GM23248 (cell line): Measurements from ENCODE around the gene WDR70.
"Not testable (repeated sequence)": the region's sequence is repeated elsewhere in the genome, so short reads cannot be mapped to it uniquely, and the experiment has no call there.

Experiments
- EZH2 ChIP-seq: fragments of 200-600 bp; sonication (generic); IDR thresholded peaks from 2 replicates; pipeline ENCODE4 v1.6.1; 2018; ENCODE audit warnings: antibody characterized with exemption, mild to moderate bottlenecking; ENCODE audit not compliant: insufficient read depth, poor library complexity, severe bottlenecking
- EZH2phosphoT487 ChIP-seq: fragments of 200-600 bp; sonication (generic); IDR thresholded peaks from 2 replicates; pipeline ENCODE4 v1.6.1; 2018; ENCODE audit warnings: antibody characterized with exemption, moderate library complexity, mild to moderate bottlenecking, low read depth; ENCODE audit not compliant: insufficient read depth

DNA sequence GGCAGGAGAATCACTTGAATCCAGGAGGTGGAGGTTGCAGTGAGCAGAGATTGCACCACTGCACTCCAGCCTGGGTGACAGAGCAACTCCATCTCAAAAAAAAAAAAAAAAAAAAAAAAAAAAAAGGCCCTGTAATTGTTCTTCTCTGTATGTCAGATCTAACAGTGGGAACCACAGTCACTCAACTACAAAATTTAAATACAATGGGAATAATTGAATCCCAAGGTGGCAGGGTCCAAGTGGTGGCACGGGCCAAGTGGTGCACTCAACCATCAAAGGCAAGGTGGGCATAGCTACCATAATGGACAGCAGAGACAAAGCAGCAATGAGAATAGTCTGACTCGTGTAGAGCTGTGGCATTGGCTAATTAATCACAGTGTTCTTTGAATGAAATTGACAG, 416.2 kb downstream of the WDR70 start:
- not testable (repeated sequence) for TF ChIP-seq EZH2phosphoT487, EZH2
